HG03460 (cell line): Measurements from ENCODE around the gene KRTAP9-6.
"Not testable (repeated sequence)": the region's sequence is repeated elsewhere in the genome, so short reads cannot be mapped to it uniquely, and the experiment has no call there.

Source experiments
- ATAC-seq: cut with Tn5 transposase; IDR thresholded peaks from one replicate; pipeline ENCODE4 v1.9.1; 2021; ENCODE audit not compliant: unreplicated experiment

The KRTAP9-6 gene, protein sequence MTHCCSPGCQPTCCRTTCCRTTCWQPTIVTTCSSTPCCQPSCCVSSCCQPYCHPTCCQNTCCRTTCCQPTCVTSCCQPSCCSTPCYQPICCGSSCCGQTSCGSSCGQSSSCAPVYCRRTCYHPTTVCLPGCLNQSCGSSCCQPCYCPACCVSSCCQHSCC

DNA sequence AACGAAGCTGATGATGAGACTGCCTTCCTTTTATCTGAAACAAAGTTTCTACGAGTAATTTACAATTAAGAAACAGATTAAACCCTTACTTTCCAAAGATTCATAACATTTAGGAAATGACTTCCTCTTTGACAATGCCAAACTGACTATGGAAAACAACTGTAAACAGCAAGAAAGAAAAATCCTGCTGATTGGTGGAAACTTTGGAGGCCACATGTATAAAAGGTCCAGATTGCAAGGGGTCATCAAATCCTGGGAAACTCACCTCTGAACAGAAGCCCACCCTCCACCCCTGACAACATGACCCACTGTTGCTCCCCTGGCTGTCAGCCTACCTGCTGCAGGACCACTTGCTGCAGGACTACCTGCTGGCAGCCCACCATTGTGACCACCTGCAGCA, at the start of gene KRTAP9-6:
TSS of gene KRTAP9-6 (plus strand) at position 301 of the 400 bp plus-strand sequence. CDS start at position 301, 0 bp downstream.
- no peak for ATAC-seq

DNA sequence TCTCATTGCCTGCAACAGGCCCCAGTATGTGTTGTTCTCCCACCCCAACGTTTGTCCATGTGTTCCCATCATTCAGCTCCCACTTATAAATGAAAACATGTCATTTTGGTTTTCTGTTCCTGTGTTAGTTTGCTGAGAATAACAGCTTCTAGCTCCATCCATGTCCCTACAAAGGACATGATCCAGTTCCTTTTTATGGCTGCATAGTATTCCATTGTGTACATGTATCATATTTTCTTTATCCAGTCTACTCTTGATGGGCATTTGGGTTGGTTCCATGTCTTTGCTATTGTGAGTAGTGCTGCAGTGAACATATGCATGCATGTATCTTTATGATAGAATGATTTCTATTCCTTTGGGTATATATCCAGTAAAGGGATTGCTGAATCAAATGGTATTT, 49.5 kb upstream of the KRTAP9-6 start:
- ATAC-seq: no peak

DNA sequence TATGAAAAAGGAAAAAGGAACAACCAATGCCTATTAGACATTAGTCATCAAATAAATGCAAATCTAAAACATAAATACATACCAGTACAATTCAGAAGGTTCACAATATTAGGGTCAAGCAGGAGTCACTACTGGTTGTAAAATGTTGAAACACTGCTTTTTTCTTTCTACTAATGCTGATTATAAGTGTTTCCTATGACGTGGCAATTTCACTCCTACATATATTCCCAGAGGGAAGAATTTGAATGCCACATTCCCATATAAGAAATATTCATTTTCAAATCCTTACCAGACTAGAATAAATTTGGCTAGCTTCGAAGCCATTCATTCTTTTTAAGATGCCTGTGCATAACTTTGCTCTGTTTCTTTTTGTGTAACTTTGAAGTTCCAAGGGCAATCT, 41.4 kb upstream of the KRTAP9-6 start:
- no peak for ATAC-seq

DNA sequence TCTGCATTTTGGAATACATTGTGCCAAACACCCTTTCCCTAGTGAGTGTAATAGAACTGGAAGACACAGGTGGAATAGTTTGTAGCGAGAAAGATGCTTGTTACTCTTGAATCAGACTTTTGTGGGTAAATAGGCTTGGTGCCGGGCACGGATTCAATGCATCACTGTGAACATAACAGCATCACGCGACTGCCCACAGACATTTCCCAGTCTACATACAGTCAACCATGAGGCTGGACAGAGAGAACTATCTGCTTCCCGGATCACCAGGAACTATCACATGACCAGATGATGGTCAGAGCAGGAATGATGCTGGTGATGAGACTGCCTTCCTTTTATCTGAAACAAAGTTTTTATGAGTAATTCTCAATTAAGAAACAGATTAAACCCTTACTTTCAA, 39.1 kb upstream of the KRTAP9-6 start:
- ATAC-seq: no peak

DNA sequence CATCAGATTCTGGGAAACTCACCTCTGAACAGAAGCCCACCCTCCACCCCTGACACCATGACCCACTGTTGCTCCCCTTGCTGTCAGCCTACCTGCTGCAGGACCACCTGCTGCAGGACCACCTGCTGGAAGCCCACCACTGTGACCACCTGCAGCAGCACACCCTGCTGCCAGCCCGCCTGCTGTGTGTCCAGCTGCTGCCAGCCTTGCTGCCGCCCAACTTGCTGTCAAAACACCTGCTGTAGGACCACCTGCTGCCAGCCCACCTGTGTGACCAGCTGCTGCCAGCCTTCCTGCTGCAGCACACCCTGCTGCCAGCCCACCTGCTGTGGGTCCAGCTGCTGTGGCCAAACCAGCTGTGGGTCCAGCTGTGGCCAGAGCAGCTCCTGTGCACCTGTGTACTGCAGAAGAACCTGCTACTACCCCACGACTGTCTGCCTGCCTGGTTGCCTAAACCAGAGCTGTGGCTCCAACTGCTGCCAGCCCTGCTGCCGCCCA, 38.5 kb upstream of the KRTAP9-6 start, which contains the start of gene KRTAP9-2:
TSS of gene KRTAP9-2 (plus strand) at position 51 of the 498 bp plus-strand sequence. CDS start at position 58, 7 bp downstream.
- not testable (repeated sequence) for ATAC-seq

DNA sequence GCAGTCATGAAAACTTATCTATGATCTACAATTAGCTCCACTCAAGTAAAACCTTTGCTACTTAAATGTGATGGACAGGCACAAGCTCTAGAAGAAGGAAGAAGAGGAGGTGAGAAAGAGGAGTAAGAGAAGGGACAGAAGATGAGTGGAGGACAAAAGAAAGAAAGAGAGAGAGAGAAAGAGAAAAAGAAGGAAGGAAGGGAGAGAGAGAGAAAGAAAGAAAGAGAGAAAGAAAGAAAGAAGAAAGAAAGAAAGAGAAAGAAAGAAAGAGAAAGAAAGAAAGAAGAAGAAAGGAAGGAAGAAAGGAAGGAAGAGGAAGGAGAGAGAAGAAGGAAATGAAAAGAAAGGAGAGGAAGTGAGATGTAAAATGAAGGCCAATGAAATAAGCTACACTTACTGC, 35.1 kb upstream of the KRTAP9-6 start:
- no peak for ATAC-seq

DNA sequence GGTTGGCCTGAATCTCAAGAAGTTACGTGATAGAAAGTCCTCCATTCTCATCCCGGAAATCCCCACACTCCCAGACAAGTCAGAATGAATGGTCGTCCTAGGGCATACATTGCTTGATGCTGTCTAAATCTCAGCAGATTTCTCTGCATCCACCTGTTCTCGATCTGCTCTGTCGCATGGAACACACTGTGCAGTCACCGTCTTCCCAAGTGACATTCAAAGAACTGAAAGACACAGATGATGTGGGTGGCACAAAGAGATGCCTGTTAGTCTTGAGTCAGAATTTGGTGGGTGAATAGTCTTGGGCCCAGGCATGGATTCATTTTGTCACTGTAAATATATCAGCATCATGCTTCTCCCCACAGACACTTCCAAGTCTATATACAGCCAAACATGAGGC, 33.4 kb upstream of the KRTAP9-6 start:
- no peak for ATAC-seq

DNA sequence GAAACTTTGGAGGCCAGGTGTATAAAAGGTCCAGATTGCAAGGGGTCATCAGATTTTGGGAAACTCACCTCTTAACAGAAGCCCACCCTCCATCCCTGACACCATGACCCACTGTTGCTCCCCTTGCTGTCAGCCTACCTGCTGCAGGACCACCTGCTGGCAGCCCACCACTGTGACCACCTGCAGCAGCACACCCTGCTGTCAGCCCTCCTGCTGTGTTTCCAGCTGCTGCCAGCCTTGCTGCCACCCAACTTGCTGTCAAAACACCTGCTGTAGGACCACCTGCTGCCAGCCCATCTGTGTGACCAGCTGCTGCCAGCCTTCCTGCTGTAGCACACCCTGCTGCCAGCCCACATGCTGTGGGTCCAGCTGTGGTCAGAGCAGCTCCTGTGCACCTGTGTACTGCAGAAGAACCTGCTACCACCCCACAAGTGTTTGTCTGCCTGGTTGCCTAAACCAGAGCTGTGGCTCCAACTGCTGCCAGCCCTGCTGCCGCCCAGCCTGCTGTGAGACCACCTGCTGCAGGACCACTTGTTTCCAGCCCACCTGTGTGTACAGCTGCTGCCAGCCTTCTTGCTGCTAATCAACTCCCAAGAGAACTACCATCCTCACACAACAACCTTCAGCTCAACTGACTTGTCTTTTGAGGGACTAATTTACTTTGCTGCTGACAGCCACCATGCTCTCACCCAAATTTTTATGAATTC, 32.6 kb upstream of the KRTAP9-6 start, which contains the start of gene KRTAP9-3:
TSS of gene KRTAP9-3 (plus strand) at position 51 of the 707 bp plus-strand sequence. CDS start at position 104, 53 bp downstream.
- not testable (repeated sequence) for ATAC-seq

DNA sequence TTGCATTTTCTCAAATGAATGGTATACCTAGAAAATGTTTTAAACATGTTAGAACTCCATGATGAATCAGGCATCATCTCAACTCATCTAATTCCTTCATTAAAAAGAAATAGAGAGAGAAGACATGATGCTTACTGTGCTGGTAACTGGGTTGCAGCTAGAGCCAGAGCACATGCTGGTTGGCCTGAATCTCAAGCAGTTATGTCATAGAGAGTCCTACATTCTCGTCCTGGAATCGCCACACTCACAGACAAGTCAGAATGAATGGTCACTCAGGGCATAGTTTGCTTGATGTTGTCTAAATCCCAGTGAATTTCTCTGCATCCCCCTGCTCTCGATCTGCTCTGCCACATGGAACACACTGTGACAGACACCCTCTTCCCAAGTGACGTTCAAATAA, 28.1 kb upstream of the KRTAP9-6 start:
- ATAC-seq: not testable (repeated sequence)

DNA sequence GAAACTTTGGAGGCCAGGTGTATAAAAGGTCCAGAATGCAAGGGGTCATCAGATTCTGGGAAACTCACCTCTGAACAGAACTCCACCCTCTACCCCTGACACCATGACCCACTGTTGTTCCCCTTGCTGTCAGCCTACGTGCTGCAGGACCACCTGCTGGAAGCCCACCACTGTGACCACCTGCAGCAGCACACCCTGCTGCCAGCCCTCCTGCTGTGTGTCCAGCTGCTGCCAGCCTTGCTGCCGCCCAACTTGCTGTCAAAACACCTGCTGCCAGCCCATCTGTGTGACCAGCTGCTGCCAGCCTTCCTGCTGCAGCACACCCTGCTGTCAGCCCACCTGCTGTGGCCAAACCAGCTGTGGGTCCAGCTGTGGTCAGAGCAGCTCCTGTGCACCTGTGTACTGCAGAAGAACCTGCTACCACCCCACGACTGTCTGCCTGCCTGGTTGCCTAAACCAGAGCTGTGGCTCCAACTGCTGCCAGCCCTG, 27.2 kb upstream of the KRTAP9-6 start, which contains the start of gene KRTAP9-8:
TSS of gene KRTAP9-8 (plus strand) at position 51 of the 489 bp plus-strand sequence. CDS start at position 104, 53 bp downstream.
- ATAC-seq: not testable (repeated sequence)

DNA sequence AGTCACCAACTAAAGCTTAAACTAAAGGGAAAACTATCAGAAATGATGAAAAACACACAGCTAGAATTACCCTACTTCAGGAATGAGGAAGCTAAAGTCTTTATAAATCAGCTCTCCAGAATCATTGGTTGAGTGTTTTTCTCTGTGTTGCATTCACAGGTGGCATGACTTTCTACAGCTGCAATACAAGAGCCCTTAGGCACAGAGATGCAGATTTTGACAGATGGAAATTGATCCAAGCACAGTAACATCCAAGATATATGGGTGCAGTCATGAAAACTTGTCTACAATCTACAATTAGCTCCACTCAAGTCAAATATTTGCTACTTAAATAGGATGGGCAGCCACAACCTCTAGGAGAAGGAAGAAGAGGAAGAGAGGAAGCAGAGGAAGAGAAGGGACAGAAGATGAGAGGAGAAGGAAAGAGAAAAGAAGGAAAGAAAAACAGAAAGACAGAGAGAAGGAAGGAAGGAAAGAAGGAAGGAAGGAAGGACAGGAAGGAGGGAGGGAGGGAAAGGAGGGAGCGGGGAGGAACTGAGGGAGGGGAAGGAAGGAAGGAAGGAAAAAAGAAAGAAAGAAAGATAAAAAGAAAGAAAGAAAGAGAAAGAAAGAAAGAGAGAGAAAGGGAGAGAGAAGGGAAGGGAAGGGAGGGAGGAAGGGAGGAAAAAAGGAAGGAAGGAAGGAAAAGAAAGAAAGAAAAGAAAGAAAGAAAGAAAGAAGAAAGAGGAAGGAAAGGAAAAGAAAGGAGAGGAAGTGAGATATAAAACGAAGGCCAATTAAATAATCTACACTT, 18.0 kb upstream of the KRTAP9-6 start:
- ATAC-seq: not testable (repeated sequence)

DNA sequence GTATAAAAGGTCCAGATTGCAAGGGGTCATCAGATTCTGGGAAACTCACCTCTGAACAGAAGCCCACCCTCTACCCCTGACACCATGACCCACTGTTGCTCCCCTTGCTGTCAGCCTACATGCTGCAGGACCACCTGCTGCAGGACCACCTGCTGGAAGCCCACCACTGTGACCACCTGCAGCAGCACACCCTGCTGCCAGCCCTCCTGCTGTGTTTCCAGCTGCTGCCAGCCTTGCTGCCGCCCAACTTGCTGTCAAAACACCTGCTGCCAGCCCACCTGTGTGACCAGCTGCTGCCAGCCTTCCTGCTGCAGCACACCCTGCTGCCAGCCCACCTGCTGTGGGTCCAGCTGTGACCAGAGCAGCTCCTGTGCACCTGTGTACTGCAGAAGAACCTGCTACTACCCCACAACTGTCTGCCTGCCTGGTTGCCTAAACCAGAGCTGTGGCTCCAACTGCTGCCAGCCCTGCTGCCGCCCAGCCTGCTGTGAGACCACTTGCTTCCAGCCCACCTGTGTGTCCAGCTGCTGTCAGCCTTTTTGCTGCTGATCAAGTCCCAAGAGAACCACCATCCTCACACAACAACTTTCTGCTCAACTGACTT, 15.4 kb upstream of the KRTAP9-6 start, which contains the start of gene KRTAP9-4:
TSS of gene KRTAP9-4 (plus strand) at position 51 of the 604 bp plus-strand sequence. CDS start at position 85, 34 bp downstream.
- ATAC-seq: not testable (repeated sequence)

DNA sequence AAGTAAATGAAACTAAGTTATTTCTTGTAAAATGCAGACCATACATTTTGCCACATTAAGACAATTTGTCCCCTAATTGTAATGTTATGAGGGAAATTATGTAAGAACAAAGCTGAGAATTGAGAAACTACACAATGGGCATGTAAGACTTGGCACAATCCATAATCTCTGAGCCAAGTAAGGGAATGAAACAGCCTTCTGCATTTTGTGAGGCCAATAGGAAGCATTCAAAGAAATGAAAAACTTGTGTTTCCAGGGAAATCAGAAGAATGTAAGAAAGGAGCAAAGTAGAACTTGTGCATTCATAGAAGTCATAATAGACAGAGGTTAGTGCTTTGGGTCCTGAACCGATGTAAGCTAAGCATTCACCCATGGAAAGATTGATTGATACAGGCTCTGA, 13.9 kb upstream of the KRTAP9-6 start:
- no peak for ATAC-seq

DNA sequence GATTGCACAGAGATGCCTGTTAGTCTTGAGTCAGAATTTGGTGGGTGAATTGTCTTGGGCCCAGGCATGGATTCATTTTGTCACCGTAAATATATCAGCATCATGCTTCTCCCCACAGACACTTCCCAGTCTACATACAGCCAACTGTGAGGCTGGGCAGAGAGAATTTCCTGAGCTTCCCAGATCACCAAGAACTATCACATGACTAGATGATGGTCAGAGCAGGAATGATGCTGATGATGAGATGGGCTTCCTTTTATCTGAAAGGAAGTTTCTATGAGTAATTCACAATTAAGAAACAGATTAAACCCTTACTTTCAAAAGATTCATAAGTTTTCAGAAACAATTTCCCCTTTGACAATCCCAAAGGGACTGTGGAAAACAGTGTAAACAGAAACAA, 10.3 kb upstream of the KRTAP9-6 start:
- no peak for ATAC-seq

DNA sequence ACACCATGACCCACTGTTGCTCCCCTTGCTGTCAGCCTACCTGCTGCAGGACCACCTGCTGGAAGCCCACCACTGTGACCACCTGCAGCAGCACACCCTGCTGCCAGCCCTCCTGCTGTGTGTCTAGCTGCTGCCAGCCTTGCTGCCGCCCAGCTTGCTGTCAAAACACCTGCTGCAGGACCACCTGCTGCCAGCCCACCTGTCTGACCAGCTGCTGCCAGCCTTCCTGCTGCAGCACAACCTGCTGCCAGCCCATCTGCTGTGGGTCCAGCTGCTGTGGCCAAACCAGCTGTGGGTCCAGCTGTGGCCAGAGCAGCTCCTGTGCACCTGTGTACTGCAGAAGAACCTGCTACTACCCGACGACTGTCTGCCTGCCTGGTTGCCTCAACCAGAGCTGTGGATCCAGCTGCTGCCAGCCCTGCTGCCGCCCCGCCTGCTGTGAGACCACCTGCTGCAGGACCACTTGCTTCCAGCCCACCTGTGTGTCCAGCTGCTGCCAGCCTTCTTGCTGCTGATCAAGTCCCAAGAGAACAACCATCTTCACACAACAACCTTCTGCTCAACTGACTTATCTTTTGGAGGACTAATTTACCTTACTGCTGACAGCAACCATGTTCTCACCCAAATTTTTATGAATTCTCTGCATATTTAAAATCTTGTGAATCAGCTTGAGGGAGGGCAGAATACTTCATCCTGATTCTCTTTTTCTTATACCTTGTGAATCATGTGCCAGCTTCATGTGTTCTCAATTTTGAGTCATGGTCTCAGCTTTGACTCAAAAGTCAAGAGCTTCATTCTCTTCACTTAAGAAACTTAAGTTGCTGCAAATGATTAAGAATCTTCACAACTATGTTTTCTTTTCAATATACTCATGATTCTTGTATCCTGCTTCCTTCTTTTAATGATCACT, 9.5 kb upstream of the KRTAP9-6 start, which contains the start of gene KRTAP9-9:
TSS of gene KRTAP9-9 (plus strand) at position 4 of the 910 bp plus-strand sequence.
- not testable (repeated sequence) for ATAC-seq

DNA sequence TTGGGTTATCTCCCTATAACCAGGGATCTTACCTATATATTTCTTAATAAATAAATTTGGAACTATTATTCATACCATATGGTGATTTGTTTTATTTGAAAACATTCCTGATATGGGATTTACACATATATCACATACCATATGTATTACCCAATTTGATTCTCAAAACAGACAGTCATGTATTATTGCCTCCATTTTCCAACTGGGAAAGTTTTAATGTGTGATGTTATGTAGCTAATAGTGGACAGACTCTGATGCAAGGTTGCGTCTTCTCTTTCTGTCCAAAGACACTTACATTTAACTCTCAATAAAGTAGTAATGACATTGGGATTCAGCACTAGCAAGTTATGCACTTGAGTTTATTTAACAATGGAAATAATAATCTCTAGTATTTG, 8.9 kb upstream of the KRTAP9-6 start:
- no peak for ATAC-seq

DNA sequence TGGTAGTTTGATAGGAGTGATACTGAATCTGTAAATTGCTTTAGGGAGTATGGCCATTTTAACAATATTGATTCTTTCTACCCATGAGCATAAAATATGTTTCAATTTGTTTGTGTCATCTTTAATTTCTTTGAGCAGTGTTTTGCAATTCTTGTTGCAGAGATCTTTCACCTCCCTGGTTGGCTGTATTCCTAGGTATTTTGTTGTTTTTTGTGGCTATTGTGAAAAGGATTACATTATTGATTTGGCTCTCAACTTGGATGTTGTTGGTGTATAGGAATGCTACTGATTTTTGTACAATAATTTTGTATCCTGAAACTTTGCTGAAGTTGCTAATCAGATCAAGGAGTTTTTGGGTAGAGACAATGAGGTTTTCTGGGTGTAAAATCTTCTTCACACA, 6.8 kb upstream of the KRTAP9-6 start:
- ATAC-seq: no peak

DNA sequence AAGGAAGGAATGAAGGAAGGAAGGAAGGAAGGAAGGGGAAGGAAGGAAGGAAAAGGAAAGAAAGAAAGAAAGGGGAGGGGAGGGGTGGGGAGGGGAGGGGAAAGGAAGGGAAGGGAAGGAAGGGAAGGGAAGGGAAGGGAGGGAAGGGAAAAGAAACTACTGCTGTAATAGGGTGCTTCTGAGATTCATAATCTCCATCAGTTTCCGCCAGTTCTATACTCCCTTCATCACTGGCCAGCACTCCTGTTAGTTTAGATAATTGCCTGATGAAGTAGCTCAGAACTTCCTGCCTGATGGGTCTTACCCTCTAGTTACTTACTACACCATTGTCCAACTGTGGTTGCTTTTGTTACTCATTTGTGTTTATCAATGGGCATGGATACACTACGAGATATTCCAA, 2.0 kb upstream of the KRTAP9-6 start:
- ATAC-seq: no peak

DNA sequence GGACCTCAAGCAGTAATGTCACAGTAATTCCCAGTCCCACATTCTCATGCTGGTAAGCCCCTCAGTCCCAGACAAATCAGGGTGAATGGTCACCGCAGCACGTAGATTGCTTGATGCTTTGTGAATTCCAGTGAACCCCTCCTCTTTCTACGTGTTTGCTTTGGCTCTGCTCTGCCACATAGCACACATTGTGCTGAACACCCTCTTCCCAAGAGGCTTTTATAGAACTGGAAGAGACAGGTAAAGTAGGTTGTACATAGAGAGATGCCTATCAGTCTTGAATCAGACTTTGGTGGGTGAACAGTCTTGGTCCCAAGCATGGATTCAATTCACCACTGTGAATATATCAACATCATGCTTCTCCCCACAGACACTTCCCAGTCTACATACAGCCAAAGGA, 579 bp upstream of the KRTAP9-6 start:
- no peak for ATAC-seq
